ENCODE measurements around the gene PCBP3.

Gene PCBP3

DNA sequence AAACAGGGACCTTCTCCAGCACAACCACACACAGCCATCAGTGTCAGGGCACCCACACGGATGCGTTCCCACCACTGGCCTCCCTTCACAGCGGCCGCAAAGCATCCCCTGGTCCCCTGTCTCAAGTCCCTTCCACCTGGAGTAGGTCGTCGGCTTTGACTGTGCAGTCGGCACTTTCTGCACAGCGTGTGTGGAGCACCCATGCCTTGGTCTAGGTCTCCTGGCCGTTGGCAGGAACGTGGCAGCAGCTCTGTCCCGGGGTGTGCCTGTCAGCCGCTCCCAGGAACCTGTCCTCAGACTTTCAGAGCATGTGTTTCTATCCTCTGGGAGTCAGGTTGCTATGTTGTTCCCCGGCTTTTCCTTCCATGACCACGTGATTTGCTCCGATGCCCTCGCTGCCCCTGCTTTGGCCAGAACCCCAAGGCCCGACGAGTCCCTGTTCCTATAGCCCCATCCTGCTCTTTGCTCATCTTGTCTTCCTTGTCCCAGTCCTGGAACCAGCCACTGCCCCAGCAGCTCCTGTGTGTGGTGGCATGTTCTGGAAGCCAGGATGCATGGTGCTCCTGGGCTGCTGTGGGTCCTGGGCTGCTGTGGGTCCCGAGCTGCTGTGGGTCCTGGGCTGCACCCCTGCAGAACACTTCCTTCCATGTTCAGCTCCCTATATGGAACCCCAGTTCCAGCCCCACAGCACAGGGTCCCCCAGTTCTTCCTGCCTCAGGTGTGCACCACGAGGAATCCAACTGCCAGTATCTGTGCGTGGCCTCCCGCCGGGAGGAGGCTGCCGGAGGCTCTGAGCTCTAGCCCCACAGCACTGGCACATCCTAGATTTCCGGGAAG is 253.9 kb downstream of the PCBP3 start:
- in situ Hi-C loops (cut with HindIII; ENCODE audit: low sequenced_read_pairs), result no loop called here

DNA sequence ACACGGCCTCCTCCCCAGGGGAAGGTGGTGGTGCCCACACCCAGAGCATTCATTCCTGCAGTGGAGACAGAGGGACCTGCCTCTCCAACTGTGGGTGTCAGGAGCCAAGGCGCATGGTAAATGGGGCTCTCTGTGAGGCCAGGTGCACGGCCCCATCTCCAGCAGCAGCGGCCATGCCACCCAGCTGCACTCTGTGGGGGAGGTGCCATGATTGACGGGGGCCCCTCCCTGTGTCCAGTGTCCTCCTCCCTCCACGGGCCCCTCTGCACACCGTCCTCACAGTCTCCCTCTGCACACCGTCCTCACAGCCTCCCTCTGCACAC is 254.5 kb downstream of the PCBP3 start:
- in situ Hi-C loops (cut with HindIII; ENCODE audit: low sequenced_read_pairs), result no loop called here

DNA sequence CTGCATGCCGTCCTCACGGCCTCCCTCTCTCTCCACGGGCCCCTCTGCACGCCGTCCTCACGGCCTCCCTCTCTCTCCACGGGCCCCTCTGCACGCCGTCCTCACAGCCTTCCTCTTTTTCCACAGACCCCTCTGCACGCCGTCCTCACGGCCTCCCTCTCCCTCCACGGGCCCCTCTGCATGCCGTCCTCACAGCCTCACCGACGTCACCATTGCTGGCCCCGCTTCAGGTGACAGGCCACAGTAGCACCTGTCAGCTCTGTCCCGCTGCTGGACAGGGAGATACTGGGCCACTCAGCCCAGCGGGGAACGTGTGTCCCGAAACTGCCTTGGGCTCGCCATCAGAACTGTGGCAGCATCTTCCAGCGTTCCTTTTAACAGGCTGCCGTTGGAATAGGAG is 255.3 kb downstream of the PCBP3 start:
- in situ Hi-C loops (cut with HindIII; ENCODE audit: low sequenced_read_pairs), result no loop called here

DNA sequence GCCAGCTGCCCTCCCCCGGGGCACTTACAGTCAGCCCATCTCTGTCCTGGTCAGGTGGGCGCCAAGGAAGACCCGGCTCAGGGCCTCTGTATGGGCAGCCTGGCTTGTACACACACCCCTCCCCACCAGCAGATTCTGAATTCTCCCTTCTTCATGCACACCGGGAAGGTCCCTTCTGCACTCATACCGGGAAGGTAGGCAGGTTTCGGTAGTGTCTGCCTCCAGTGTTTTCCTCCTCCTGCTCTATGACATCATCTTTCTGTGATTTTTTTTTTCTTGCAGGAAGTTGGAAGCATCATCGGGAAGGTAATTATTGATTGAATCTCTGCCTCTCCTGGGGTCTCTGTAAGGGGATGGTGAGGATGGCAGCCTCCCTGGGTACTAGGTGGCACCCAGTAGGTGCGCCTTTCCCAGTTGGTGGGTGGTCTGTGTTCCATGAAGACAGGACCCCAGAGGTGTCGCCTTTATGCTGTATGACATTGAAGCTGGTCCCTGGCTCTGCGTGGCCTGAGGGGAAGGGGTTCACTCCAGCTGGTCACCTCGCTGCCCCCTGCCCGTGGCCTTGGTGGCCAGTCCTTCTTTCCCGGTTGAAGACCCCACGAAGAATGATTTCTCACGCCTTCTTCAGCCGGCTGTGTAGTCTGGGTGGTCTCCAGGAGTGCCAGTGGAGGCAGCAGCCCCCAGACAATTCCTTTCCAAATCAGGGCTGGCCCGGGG is 255.9 kb downstream of the PCBP3 start:
- in situ Hi-C loops (cut with HindIII; ENCODE audit: low sequenced_read_pairs), result no loop called here

DNA sequence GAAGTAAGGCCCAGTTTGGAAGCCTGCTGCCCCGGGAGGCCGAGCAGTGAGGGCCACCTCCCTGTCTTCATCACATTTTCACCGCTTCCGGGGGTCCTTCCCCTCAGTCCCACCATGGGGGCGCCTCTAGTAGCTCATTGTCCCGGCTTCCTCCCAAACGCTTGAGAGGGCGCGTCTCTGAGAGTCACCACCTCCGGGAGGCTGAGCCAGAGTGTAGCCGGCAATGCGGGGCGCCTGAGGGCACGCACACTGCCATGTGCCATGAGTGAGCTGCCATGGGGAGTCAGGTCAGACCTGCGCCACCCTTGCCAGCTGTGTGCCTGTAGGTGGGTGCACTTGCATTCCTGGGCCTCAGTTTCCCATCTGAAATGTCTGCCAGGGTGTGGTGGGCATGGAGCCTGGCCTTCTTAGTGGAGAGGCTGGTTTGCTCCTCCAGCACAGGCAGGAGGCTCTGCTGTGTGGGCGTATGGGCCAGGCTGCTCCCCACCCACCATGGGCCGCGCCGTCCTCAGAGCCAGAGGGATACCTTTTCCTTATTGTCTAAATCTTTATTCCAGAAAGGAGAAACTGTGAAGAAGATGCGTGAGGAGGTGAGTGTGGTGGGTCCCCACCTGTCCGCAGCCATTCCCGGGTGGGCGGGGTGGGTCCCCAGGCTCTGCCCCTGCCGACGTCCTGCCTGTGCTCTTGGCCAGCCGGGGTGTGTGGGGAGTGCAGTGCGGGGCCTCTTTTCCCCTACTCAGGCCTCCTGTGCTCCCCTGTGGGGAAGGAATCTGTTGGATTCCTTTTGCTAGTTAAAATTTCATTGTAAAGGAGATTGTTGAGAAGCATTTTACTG is 256.7 kb downstream of the PCBP3 start:
- in situ Hi-C loops (cut with HindIII; ENCODE audit: low sequenced_read_pairs), result no loop called here

DNA sequence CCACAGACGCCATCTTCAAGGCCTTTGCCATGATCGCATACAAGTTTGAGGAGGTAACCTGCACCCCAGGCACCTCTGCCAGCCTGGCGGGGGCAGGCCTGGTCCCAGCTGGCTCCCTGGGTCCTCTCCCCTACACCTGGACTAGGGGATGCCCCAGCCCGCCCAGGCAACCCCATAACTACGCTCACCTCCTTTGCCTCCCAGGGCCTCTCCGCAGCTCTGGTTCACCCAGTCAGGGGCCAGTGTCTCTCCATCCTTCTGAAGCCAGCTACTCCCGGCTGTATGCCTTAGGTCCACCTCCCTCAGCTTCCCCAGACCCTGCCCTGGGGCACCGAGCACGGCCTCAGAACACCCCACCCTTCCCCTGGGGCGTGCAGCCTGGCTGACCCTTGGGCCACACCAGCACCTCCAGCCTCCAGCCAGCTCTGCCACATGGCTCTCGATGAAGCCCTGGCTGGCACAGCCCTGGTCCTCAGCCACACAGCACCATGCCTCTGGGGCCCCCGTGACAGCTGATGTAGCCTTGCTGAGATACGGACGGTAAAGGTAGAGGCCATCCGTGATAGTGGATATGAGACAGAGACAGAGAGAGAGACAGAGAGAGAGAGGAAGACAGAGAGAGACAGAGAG is 257.7 kb downstream of the PCBP3 start:
- in situ Hi-C loops (cut with HindIII; ENCODE audit: low sequenced_read_pairs), result no loop called here

DNA sequence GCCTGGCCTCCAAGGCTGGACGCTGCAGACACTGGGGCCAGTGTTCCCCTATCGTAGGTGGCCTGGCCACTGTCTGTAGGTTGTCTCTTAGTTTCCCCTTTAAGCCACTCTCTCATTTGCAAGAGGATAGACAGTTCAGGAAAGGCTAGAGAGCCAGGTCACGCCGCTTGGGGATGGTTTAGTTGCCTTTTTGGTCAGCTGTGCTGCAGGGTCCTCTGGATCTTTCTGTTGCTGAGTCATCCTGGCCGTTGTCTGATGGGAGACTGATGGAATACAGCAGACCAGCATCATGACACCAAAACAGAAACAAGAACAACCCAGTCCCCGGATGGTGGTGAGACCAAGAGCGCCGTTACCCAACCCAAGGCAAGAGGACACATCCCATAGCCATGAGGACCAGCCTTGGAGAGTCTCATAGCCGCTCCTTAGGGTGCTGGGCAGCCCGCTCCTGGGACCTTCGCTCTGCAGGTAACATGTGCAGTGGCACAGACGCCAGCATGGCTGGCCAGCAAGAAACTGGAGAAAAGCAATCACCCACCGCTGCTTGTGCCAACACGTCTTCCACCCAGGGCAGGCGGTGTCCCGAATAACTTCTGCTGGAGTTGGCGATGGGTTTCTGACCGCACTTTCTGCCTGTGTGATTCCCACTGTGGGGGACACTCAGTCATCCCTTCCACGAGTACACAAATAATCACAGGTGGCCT is 258.9 kb downstream of the PCBP3 start:
- in situ Hi-C loops (cut with HindIII; ENCODE audit: low sequenced_read_pairs), result no loop called here

DNA sequence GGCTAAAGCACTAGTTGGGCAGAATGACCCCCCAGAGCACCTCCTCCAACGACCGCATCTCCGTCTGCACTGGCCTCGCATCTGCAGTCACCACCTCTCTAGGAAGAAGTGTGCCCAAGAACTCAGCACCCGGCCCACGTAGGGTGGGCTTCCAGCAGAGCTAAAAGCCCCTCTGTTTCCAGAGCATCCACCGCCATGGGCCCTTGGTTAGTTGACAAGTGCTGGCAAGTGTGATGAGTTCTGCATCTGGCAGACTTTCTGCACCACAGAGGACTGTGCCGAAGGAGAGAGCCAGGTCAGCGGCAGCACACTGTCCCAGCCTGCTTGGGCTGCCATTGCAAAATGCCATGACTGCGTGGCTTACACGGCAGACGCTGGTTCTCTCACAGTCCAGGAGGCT is 261.7 kb downstream of the PCBP3 start:
- in situ Hi-C loops (cut with HindIII; ENCODE audit: low sequenced_read_pairs), result no loop called here

DNA sequence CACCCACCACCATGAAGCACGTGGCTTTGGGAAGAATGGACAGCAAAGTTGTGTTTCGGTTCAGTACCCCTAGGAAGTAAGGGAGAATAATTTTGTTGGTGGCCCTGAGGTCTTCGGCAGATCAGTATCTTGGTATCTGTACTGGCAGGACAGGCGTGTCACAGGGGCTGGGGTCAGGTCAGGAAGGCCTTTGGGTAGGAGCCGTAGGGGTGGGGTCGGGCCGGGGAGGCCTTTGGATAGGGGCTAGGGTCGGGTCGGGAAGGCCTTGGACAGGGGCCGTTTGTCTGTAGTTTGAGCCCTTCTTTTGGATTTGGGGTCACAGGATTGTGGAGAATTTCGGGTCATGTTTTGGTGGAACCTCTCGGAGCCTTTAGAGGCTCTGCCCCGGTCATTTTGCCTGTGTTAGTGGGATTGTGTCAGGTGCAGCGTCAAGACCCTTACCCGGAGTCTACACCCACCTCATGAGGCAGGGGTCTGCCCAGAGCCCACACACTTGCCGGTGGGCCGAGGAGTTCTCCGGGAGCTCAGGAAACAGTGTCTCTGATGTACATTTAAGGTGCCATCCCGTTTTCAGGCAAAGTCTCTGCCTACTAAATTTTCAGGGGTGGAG is 262.8 kb downstream of the PCBP3 start:
- in situ Hi-C loops (cut with HindIII; ENCODE audit: low sequenced_read_pairs), result no loop called here

DNA sequence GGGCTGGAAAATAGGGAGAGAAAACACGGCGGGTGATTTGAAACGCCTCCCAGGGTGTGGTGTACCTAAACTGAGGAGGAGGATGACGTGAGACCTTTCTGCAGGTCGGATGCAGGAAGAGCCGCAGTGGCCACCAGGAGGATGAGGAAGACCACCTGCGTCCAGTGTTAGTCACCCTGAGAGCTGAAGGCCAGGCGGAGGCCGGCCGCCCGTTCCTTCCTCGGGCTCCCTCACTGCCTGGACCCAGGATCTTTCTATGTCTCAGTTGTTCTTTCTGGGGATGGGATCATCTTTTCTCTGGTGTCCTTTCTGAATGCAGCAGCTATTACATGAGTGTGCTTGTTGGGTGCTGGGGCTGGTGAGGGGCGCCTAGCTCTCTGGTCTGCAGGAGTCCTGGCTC is 263.3 kb downstream of the PCBP3 start:
- in situ Hi-C loops (cut with HindIII; ENCODE audit: low sequenced_read_pairs), result no loop called here

DNA sequence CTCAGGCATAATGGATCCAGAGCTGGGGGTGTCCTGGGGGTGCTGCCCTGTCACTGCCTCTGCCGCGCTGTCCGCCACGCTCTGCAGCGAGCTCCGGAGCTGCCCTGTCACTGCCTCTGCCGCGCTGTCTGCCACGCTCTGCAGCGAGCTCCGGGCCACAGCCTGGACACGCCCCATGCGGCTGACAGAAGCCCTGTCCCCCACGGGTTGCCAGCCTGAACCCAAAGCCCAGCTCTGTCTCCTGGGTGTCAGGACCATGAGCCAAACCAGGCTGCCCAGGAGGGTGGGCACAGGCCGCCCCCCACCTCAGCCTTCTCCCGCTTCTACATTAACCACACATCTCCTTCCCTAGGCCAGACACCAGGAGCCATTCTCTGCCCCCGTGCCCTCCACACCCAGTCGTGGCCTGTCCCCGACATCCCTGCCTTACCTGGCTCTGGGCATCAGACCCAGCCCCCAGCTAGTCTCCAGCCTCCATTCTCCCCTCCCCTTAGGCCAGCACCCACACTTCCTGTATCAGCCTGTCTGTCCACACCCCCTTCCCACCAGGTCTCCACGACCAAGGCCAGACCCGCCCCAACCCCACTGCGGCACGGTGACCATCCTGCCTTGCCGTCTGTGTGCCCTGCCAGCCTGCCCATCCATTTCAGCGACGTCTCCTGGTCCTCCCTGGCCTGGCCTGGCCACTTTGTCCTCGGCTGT is 265.2 kb downstream of the PCBP3 start:
- in situ Hi-C loops (cut with HindIII; ENCODE audit: low sequenced_read_pairs), result no loop called here

DNA sequence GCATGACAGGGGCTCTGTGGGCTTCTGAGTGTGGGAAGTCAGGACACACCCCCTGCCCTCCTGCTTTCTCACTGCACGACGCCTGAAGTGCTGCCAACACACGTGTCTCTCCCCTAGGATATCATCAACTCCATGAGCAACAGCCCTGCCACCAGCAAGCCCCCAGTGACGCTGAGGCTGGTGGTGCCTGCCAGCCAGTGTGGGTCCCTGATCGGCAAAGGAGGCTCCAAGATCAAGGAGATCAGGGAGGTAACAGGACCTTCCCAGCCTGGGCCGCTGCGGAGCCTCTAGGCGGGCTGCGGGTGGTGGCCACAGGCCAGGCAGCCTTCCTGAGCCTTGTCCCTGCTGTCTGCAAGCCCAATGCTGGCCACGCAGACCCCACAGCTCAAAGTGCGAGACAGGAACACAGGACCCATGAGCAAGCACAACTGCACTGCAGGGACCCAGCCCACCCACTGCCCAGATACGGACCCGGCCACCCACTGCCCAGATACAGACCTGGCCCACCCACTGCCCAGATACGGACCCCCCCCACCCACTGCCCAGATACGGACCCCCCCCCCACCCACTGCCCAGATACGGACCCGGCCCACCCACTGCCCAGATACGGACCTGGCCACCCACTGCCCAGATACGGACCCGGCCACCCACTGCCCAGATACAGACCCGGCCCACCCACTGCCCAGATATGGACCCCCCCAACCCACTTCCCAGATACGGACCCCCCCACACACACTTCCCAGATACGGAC is 265.9 kb downstream of the PCBP3 start:
- in situ Hi-C loops (cut with HindIII; ENCODE audit: low sequenced_read_pairs), result no loop called here

DNA sequence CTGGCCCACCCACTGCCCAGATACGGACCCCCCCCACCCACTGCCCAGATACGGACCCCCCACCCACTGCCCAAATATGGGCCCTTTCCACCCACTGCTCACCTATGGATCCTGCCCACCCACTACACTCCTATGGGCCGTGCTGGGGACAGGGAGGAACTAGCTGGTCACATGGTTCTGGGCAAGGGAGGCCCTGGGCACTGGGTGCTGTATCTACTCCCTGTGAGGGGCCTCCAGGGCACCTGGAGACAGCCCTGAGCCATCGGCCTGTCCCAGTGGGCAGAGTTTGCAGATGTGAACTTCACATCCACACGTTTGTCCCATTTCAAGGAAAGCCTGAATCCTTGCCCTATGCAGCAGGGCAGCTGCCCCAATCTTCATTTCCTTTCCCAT is 266.6 kb downstream of the PCBP3 start:
- in situ Hi-C loops (cut with HindIII; ENCODE audit: low sequenced_read_pairs), result no loop called here

DNA sequence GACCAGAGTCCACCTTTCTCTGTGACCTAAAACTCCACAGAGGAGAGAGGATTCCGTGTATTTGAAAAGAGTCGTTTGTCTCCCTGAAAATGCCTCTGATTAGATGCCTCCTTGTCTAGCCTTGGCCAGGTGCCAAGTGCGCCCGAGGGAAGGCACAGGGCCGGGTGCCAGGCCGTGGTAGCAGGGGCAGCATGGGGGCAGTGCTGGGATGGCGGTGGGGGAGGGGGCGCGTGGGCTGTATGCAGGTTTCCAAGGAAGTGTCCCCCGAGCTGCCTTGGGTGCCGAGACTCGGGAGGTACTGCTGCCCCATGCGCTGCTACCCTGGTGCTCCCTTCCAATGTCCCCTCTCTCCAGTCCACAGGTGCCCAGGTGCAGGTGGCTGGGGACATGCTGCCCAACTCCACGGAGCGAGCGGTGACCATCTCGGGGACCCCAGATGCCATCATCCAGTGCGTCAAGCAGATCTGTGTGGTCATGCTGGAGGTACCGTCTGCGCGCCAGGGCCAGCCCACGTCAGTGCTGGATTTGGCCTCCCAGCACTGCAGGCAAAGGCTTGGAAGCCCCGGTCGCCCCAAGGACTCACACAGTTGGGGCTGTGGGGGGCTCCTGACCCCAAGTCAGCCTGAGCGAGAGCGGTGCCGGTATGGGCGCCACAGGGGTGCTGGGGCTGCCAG is 267.2 kb downstream of the PCBP3 start:
- in situ Hi-C loops (cut with HindIII; ENCODE audit: low sequenced_read_pairs), result no loop called here

DNA sequence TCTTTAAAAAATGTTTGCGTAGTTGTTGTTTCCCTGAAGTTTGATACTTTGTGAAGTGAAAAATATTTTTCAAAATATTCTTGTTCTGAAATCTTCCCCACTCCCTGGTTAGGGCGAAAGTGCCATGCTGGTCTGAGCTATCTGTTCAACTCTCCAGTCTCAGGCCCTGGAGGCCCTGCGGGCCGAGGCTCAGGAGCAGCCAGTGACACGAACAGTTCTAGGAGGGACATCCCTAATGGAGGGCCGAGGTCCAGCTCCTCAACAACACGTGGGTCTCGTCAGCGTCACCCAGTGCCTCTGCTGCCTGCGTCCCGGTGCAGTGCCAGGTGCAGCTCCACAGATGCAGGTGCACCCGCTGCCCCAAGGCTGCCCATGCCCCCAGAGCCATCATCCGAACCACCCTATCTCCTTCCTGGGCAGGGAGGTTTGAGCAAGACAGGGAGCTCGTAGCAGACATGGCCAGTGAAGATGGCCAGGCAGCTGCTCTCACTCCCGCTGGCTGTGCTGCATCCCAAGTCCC is 268.3 kb downstream of the PCBP3 start:
- in situ Hi-C loops (cut with HindIII; ENCODE audit: low sequenced_read_pairs), result no loop called here

DNA sequence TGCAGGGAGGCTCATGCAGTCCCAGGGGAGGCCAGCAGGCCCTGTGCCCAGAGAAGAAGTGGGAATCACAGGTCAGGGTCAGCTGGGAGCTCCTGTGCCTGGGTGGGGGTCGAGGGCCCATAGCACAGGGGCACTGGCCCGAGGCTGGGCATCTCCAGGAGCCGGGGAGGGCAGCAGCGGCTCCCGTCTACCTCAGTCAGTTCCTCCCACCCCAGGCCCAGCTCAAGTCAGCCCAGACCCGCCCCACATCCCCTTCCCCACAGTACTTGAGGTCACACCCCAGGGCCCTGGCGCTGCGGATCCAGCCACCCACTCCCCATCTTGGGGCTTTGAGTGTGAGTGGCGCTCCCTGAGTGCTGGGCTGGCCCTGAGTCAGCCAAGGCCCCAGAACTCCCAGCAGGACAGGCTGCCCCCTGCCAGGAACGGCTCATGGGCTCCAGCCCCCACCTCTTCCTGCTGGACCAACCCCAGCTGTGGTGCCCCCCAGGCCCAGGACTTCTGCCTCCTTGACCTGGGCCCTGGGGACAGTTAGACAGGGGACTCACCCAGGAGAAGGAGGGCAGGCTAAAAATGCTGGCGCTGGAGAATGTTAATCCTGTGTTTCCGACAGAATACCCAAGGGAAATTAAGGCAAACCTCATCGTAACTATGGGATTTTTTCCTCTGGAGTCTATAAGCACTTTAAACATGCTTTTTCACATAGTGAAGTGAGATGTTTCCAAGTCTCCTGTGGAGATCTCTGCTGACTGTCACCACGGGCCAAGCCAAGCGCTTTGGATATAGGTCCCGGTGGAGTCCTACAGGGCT is 269.3 kb downstream of the PCBP3 start:
- in situ Hi-C loops (cut with HindIII; ENCODE audit: low sequenced_read_pairs), result no loop called here

DNA sequence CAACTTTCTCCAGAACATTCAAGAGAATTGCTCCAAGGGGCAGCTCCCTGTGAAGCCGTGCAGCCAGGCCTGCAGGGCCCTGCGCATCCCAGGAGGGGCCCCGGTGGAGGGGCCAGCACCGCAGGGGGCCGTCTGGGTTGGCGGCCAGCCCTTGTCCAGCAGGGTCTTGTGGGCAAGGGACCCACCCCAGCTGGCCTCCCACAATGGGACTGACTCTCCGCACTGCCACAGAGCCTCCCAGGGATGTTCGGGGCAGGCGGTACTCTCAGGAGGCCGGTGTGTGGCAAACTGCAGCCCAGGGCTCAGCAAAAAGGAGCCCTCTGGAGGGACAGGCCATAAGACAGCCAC is 269.9 kb downstream of the PCBP3 start:
- in situ Hi-C loops (cut with HindIII; ENCODE audit: low sequenced_read_pairs), result no loop called here

Measured in endothelial cell of hepatic sinusoid (primary cell).